CD8-positive, alpha-beta memory T cell (primary cell): Measurements from ENCODE around the gene FHIT. TPM values are rescaled to one million over a fixed set of nuclear protein-coding genes. Genes with fewer than 3 reads are reported as not detected.

ENCODE experiments used
- CTCF ChIA-PET: fragments of 350-600 bp; sonication (Branson Sonifier 250); formaldehyde crosslinking; loops from one replicate; lab custom pipeline; 2021; ENCODE audit warnings: antibody characterized with exemption; lab: Charles Lee
- POLR2A ChIA-PET: fragments of 350-600 bp; sonication (Branson Sonifier 250); formaldehyde crosslinking; loops from one replicate; lab custom pipeline; 2021; ENCODE audit warnings: antibody characterized with exemption; lab: Charles Lee
- DNase-seq, 5 donors: peaks; one replicate each; pipeline versions ENCODE4 v3.0.0 to v3.0.0-alpha.2; 2020 to 2022; ENCODE audit warnings: mixed read lengths in 1 of 5
- H3K27ac ChIP-seq: one replicate; pipeline ENCODE4 v1.7.0; 2013; ENCODE audit warnings: low read depth, mild to moderate bottlenecking, low read length, moderate library complexity
- H3K27me3 ChIP-seq: 2 replicates; pipeline ENCODE4 v1.7.0; 2013; ENCODE audit warnings: low read length, mild to moderate bottlenecking; ENCODE audit not compliant: insufficient read depth, poor library complexity, severe bottlenecking
- H3K36me3 ChIP-seq: 2 replicates; pipeline ENCODE4 v1.7.0; 2013; ENCODE audit warnings: mild to moderate bottlenecking, low read length, moderate library complexity; ENCODE audit not compliant: insufficient read depth
- H3K4me1 ChIP-seq: 2 replicates; pipeline ENCODE4 v1.7.0; 2013; ENCODE audit warnings: mild to moderate bottlenecking, low read length, moderate library complexity; ENCODE audit not compliant: insufficient read depth
- H3K4me3 ChIP-seq: 2 replicates; pipeline ENCODE4 v1.7.0; 2013; ENCODE audit warnings: mild to moderate bottlenecking, low read length
- H3K9me3 ChIP-seq: 2 replicates; pipeline ENCODE4 v1.7.0; 2013; ENCODE audit warnings: mild to moderate bottlenecking, low read length
- H3K27ac Mint-ChIP-seq, 8 donors: one replicate each; pipeline ENCODE4 v1.8.0; 2020 to 2021; ENCODE audit warnings: mixed read lengths in 8 of 8, mild to moderate bottlenecking in 6 of 8, inconsistent platforms in 3 of 8, moderate library complexity in 3 of 8
- H3K27me3 Mint-ChIP-seq, 2 donors: one replicate each; pipeline ENCODE4 v1.8.0; 2020 to 2021; ENCODE audit warnings: mixed read lengths in 2 of 2, mild to moderate bottlenecking in 1 of 2, moderate library complexity in 1 of 2
- H3K36me3 Mint-ChIP-seq, 3 donors: one replicate each; pipeline ENCODE4 v1.8.0; 2020 to 2021; ENCODE audit warnings: mixed read lengths in 3 of 3, inconsistent platforms in 1 of 3, mild to moderate bottlenecking in 1 of 3
- H3K4me1 Mint-ChIP-seq, 3 donors: one replicate each; pipeline ENCODE4 v1.8.0; 2020 to 2021; ENCODE audit warnings: mixed read lengths in 3 of 3, inconsistent platforms in 1 of 3, mild to moderate bottlenecking in 1 of 3
- H3K4me3 Mint-ChIP-seq, 7 donors: one replicate each; pipeline ENCODE4 v1.8.0; 2020 to 2021; ENCODE audit warnings: mixed read lengths in 7 of 7, mild to moderate bottlenecking in 6 of 7, moderate library complexity in 4 of 7, inconsistent platforms in 2 of 7
- H3K9me3 Mint-ChIP-seq, 5 donors: one replicate each; pipeline ENCODE4 v1.8.0; 2020 to 2022; ENCODE audit warnings: mixed read lengths in 5 of 5, mild to moderate bottlenecking in 3 of 5, moderate library complexity in 2 of 5, inconsistent platforms in 1 of 5
- polyA plus RNA-seq: library from polyadenylated mRNA; unstranded; fragments of 300-500 nt; fragmentation: Illumina TruSeq; gene quantifications from one replicate; pipeline ENCODE4 v1.2.3, GENCODE V29; 2021
- total RNA-seq, 2 experiments: library from RNA; stranded (reverse); gene quantifications; one replicate each; pipeline ENCODE4 v1.2.3, GENCODE V29; 2021

Gene FHIT
- total and polyA plus RNA-seq, 3 experiments from 2014 or later = 4.1 to 7.4 (median 4.2) TPM

GRCh38 chr3:60291115-60291514 is 960.1 kb downstream of the FHIT start:
- ChIA-PET POLR2A (no interaction called here), CTCF (interaction anchor here (1.5 kb wide), 1 partner anchor 85 kb away, joined by 3 read pairs; no protein-coding TSS in a partner anchor)
- no peaks in the 10 kb centered on the region for H3K9me3 ChIP-seq
- no peaks in the 10 kb centered on the region for H3K36me3 Mint-ChIP-seq
- H3K9me3 Mint-ChIP-seq = no peaks in the 10 kb centered on the region
- H3K27ac Mint-ChIP-seq = no peak overlapping the region
- no peaks in the 10 kb centered on the region for H3K36me3 ChIP-seq
- no peaks in the 10 kb centered on the region for H3K27me3 ChIP-seq
- peaks cover 0 to 6% of the 10 kb centered on the region in 2 donors for H3K27me3 Mint-ChIP-seq
- H3K4me3 Mint-ChIP-seq = no peak overlapping the region
- H3K4me1 ChIP-seq = no peaks in the 10 kb centered on the region
- no peak for DNase-seq
- H3K4me3 ChIP-seq = no peak overlapping the region
- no peak overlapping the region for H3K27ac ChIP-seq
- no peaks in the 10 kb centered on the region for H3K4me1 Mint-ChIP-seq

- H3K36me3 Mint-ChIP-seq = no peaks in the 10 kb centered on the region
- no peaks in the 10 kb centered on the region for H3K9me3 Mint-ChIP-seq
- Histone ChIP-seq H3K4me1 (no peaks in the 10 kb centered on the region), H3K4me3 (no peak overlapping the region), H3K27ac (no peak overlapping the region), H3K27me3 (no peaks in the 10 kb centered on the region), H3K36me3 (no peaks in the 10 kb centered on the region), H3K9me3 (no peaks in the 10 kb centered on the region)
- H3K27ac Mint-ChIP-seq = no peak overlapping the region
- peaks cover 0 to 6% of the 10 kb centered on the region in 2 donors for H3K27me3 Mint-ChIP-seq
- H3K4me3 Mint-ChIP-seq = no peak overlapping the region
- ChIA-PET POLR2A (no interaction called here), CTCF (no interaction called here)
- no peaks in the 10 kb centered on the region for H3K4me1 Mint-ChIP-seq
- no peak for DNase-seq
Observed at GRCh38 chr3:60290122-60290492, 961.1 kb downstream of the FHIT start.

GRCh38 chr3:60289341-60290121 is 961.7 kb downstream of the FHIT start:
- Histone ChIP-seq H3K27me3 (no peaks in the 10 kb centered on the region), H3K4me1 (no peaks in the 10 kb centered on the region), H3K27ac (no peak overlapping the region), H3K36me3 (no peaks in the 10 kb centered on the region), H3K4me3 (no peak overlapping the region), H3K9me3 (no peaks in the 10 kb centered on the region)
- no peak overlapping the region for H3K27ac Mint-ChIP-seq
- no peak overlapping the region for H3K4me3 Mint-ChIP-seq
- POLR2A ChIA-PET = no interaction called here
- DNase-seq = no peak
- no peaks in the 10 kb centered on the region for H3K36me3 Mint-ChIP-seq
- CTCF ChIA-PET = no interaction called here
- no peaks in the 10 kb centered on the region for H3K4me1 Mint-ChIP-seq
- H3K27me3 Mint-ChIP-seq = peaks cover 0 to 5% of the 10 kb centered on the region in 2 donors
- H3K9me3 Mint-ChIP-seq = no peaks in the 10 kb centered on the region

- no peaks in the 10 kb centered on the region for H3K9me3 ChIP-seq
- no peaks in the 10 kb centered on the region for H3K36me3 Mint-ChIP-seq
- no peak overlapping the region for H3K27ac Mint-ChIP-seq
- no peak overlapping the region for H3K4me3 ChIP-seq
- H3K27ac ChIP-seq = no peak overlapping the region
- H3K4me1 ChIP-seq = no peaks in the 10 kb centered on the region
- ChIA-PET POLR2A (no interaction called here), CTCF (no interaction called here)
- no peak for DNase-seq
- no peaks in the 10 kb centered on the region for H3K4me1 Mint-ChIP-seq
- no peaks in the 10 kb centered on the region for H3K9me3 Mint-ChIP-seq
- H3K27me3 ChIP-seq = no peaks in the 10 kb centered on the region
- peaks cover 0 to 1% of the 10 kb centered on the region in 2 donors for H3K27me3 Mint-ChIP-seq
- no peak overlapping the region for H3K4me3 Mint-ChIP-seq
- H3K36me3 ChIP-seq = no peaks in the 10 kb centered on the region
Observed at GRCh38 chr3:60282866-60283265, 968.4 kb downstream of the FHIT start.

- H3K36me3 Mint-ChIP-seq = peaks cover 0 to 5% (median 0%) of the 10 kb centered on the region in 3 donors
- no peak overlapping the region for H3K4me3 Mint-ChIP-seq
- no peak overlapping the region for H3K27ac Mint-ChIP-seq
- H3K4me3 ChIP-seq = no peak overlapping the region
- DNase-seq = no peak
- ChIA-PET CTCF (no interaction called here), POLR2A (no interaction called here)
- no peaks in the 10 kb centered on the region for H3K4me1 Mint-ChIP-seq
- no peaks in the 10 kb centered on the region for H3K27me3 ChIP-seq
- H3K27me3 Mint-ChIP-seq = peaks cover 1 to 6% of the 10 kb centered on the region in 2 donors
- H3K9me3 Mint-ChIP-seq = peaks cover 0 to 2% (median 0%) of the 10 kb centered on the region in 5 donors
- no peaks in the 10 kb centered on the region for H3K36me3 ChIP-seq
- no peak overlapping the region for H3K27ac ChIP-seq
- H3K4me1 ChIP-seq = no peaks in the 10 kb centered on the region
- no peaks in the 10 kb centered on the region for H3K9me3 ChIP-seq
Observed at GRCh38 chr3:60281970-60282369, 969.3 kb downstream of the FHIT start.

DNA sequence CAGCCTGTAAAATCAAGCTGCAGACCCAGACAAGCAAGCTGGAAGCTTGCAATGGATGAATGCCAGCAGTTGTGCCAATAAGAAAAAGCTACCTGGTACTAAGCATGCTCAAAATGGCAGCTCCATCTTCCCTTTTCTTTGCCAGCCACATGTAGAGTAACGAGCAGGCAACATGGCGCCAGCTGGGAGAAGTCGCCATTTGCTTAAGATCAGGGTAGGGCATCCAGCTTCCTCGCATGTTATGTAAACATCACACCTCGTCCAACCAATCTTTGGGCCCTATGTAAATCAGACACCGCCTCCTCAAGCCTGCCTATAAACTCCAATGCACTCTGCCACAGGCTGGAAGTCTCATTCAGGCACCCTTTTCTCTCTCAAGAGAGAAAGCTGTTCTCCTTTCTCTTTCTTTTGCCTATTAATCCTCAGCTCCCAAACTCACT is 973.9 kb downstream of the FHIT start:
- H3K4me3 ChIP-seq = no peak overlapping the region
- no peaks in the 10 kb centered on the region for H3K27me3 ChIP-seq
- no peaks in the 10 kb centered on the region for H3K4me1 ChIP-seq
- Mint-ChIP-seq H3K4me1 (no peaks in the 10 kb centered on the region), H3K27me3 (peaks cover 2 to 10% of the 10 kb centered on the region in 2 donors), H3K9me3 (peaks cover 0 to 2% (median 0%) of the 10 kb centered on the region in 5 donors), H3K4me3 (no peak overlapping the region), H3K36me3 (peaks cover 0 to 9% (median 0%) of the 10 kb centered on the region in 3 donors), H3K27ac (no peak overlapping the region)
- ChIA-PET POLR2A (no interaction called here), CTCF (no interaction called here)
- DNase-seq = no peak
- no peaks in the 10 kb centered on the region for H3K36me3 ChIP-seq
- no peak overlapping the region for H3K27ac ChIP-seq
- no peaks in the 10 kb centered on the region for H3K9me3 ChIP-seq

- H3K4me3 ChIP-seq = no peak overlapping the region
- no peak for DNase-seq
- Mint-ChIP-seq H3K27me3 (peaks cover 2 to 10% of the 10 kb centered on the region in 2 donors), H3K4me1 (no peaks in the 10 kb centered on the region), H3K36me3 (peaks cover 0 to 9% (median 0%) of the 10 kb centered on the region in 3 donors), H3K4me3 (no peak overlapping the region), H3K9me3 (peaks cover 0 to 2% (median 0%) of the 10 kb centered on the region in 5 donors), H3K27ac (no peak overlapping the region)
- no peaks in the 10 kb centered on the region for H3K9me3 ChIP-seq
- H3K4me1 ChIP-seq = no peaks in the 10 kb centered on the region
- H3K36me3 ChIP-seq = no peaks in the 10 kb centered on the region
- CTCF ChIA-PET = no interaction called here
- no peak overlapping the region for H3K27ac ChIP-seq
- H3K27me3 ChIP-seq = no peaks in the 10 kb centered on the region
- POLR2A ChIA-PET = no interaction called here
Observed at GRCh38 chr3:60276615-60277014, 974.6 kb downstream of the FHIT start.

- Histone ChIP-seq H3K27ac (no peak overlapping the region), H3K4me3 (no peak overlapping the region), H3K27me3 (no peaks in the 10 kb centered on the region), H3K9me3 (no peaks in the 10 kb centered on the region), H3K36me3 (no peaks in the 10 kb centered on the region), H3K4me1 (no peaks in the 10 kb centered on the region)
- Mint-ChIP-seq H3K4me1 (no peaks in the 10 kb centered on the region), H3K27ac (no peak overlapping the region), H3K36me3 (peaks cover 0 to 12% (median 0%) of the 10 kb centered on the region in 3 donors), H3K4me3 (no peak overlapping the region), H3K27me3 (peaks cover 2 to 10% of the 10 kb centered on the region in 2 donors), H3K9me3 (peaks cover 0 to 2% (median 0%) of the 10 kb centered on the region in 5 donors)
- POLR2A ChIA-PET = no interaction called here
- CTCF ChIA-PET = no interaction called here
- no peak for DNase-seq
Observed at GRCh38 chr3:60274646-60275045, 976.6 kb downstream of the FHIT start.
